ENCODE measurements around the gene GATM. TPM values are rescaled to one million over a fixed set of nuclear protein-coding genes. Genes with fewer than 3 reads are reported as not detected.

Gene GATM
- total RNA-seq, 3 donors from 2014 or later (not counting 1 experiment from before 2014, with no cell fraction given): 1.3 to 2.1 (median 2.0) TPM

GRCh38 chr15:45364271-45364670, 14.1 kb downstream of the GATM start:
- intact Hi-C loops (cut with micrococcal nuclease): no loop called here
- Histone ChIP-seq H3K27me3 (ENCODE audit: control insufficient read depth, insufficient read depth, low read length) (no peaks in the 10 kb centered on the region), H3K4me3 (ENCODE audit: low read length) (no peak overlapping the region), H3K36me3 (ENCODE audit: control insufficient read depth, insufficient read depth, low read length) (no peaks in the 10 kb centered on the region), H3K27ac (ENCODE audit: low read length) (no peak overlapping the region), H3K4me1 (ENCODE audit: control insufficient read depth, insufficient read depth, low read length) (no peaks in the 10 kb centered on the region), H3K9me3 (ENCODE audit: control insufficient read depth, insufficient read depth, low read length) (no peaks in the 10 kb centered on the region)
- Mint-ChIP-seq H3K9me3 (no peaks in the 10 kb centered on the region), H3K36me3 (no peaks in the 10 kb centered on the region), H3K4me3 (no peak overlapping the region), H3K27ac (no peak overlapping the region), H3K27me3 (ENCODE audit: low read depth in 2 of 2) (no peaks in the 10 kb centered on the region), H3K4me1 (no peaks in the 10 kb centered on the region)
- DNase-seq (no peak), ATAC-seq (no peak)
- TF ChIP-seq CTCF (IDR thresholded peaks at IDR 0.05): no peak
- 100% methylated on average over 1 of the region's 1 CpG for WGBS (ENCODE audit: insufficient coverage)

GRCh38 chr15:45363801-45364200, 14.5 kb downstream of the GATM start:
- WGBS (ENCODE audit: insufficient coverage): 85% methylated on average over 3 of the region's 3 CpGs
- H3K27ac Mint-ChIP-seq: no peak overlapping the region
- TF ChIP-seq CTCF (IDR thresholded peaks at IDR 0.05): no peak

GRCh38 chr15:45363334-45363733, 15.0 kb downstream of the GATM start:
- TF ChIP-seq CTCF (IDR thresholded peaks at IDR 0.05): no peak
- Histone ChIP-seq H3K36me3 (ENCODE audit: control insufficient read depth, insufficient read depth, low read length) (no peaks in the 10 kb centered on the region), H3K9me3 (ENCODE audit: control insufficient read depth, insufficient read depth, low read length) (no peaks in the 10 kb centered on the region), H3K27me3 (ENCODE audit: control insufficient read depth, insufficient read depth, low read length) (no peaks in the 10 kb centered on the region), H3K4me3 (ENCODE audit: low read length) (no peak overlapping the region), H3K27ac (ENCODE audit: low read length) (no peak overlapping the region), H3K4me1 (ENCODE audit: control insufficient read depth, insufficient read depth, low read length) (no peaks in the 10 kb centered on the region)
- Mint-ChIP-seq H3K4me3 (no peak overlapping the region), H3K9me3 (no peaks in the 10 kb centered on the region), H3K4me1 (no peaks in the 10 kb centered on the region), H3K36me3 (no peaks in the 10 kb centered on the region), H3K27ac (no peak overlapping the region), H3K27me3 (ENCODE audit: low read depth in 2 of 2) (no peaks in the 10 kb centered on the region)
- WGBS (ENCODE audit: insufficient coverage): 77% methylated on average over 4 of the region's 4 CpGs
- intact Hi-C loops (cut with micrococcal nuclease): no loop called here
- DNase-seq: no peak
- ATAC-seq: no peak

More at GRCh38 chr15:45363801-45364200, 14.5 kb downstream of the GATM start:
- Mint-ChIP-seq H3K27me3 (ENCODE audit: low read depth in 2 of 2) (no peaks in the 10 kb centered on the region), H3K4me3 (no peak overlapping the region), H3K4me1 (no peaks in the 10 kb centered on the region), H3K36me3 (no peaks in the 10 kb centered on the region), H3K9me3 (no peaks in the 10 kb centered on the region)
- no peak overlapping the region for H3K4me3 ChIP-seq (ENCODE audit: low read length)
- no peaks in the 10 kb centered on the region for H3K9me3 ChIP-seq (ENCODE audit: control insufficient read depth, insufficient read depth, low read length)
- H3K4me1 ChIP-seq (ENCODE audit: control insufficient read depth, insufficient read depth, low read length): no peaks in the 10 kb centered on the region
- intact Hi-C loops (cut with micrococcal nuclease): no loop called here
- no peaks in the 10 kb centered on the region for H3K27me3 ChIP-seq (ENCODE audit: control insufficient read depth, insufficient read depth, low read length)
- DNase-seq (no peak), ATAC-seq (no peak)
- no peak overlapping the region for H3K27ac ChIP-seq (ENCODE audit: low read length)
- H3K36me3 ChIP-seq (ENCODE audit: control insufficient read depth, insufficient read depth, low read length): no peaks in the 10 kb centered on the region

- H3K27me3 Mint-ChIP-seq (ENCODE audit: low read depth in 2 of 2): no peaks in the 10 kb centered on the region
- no peaks in the 10 kb centered on the region for H3K27me3 ChIP-seq (ENCODE audit: control insufficient read depth, insufficient read depth, low read length)
- TF ChIP-seq CTCF (IDR thresholded peaks at IDR 0.05): no peak
- intact Hi-C loops (cut with micrococcal nuclease): no loop called here
- ATAC-seq: no peak
- no peak overlapping the region for H3K27ac Mint-ChIP-seq
- H3K4me3 Mint-ChIP-seq: no peak overlapping the region
- H3K9me3 Mint-ChIP-seq: no peaks in the 10 kb centered on the region
- H3K4me3 ChIP-seq (ENCODE audit: low read length): no peak overlapping the region
- no peak overlapping the region for H3K27ac ChIP-seq (ENCODE audit: low read length)
- H3K4me1 ChIP-seq (ENCODE audit: control insufficient read depth, insufficient read depth, low read length): no peaks in the 10 kb centered on the region
- DNase-seq: no peak
- H3K9me3 ChIP-seq (ENCODE audit: control insufficient read depth, insufficient read depth, low read length): no peaks in the 10 kb centered on the region
- H3K36me3 ChIP-seq (ENCODE audit: control insufficient read depth, insufficient read depth, low read length): no peaks in the 10 kb centered on the region
- no peaks in the 10 kb centered on the region for H3K4me1 Mint-ChIP-seq
- no peaks in the 10 kb centered on the region for H3K36me3 Mint-ChIP-seq
These were observed 15.9 kb downstream of the GATM start for GRCh38 chr15:45362419-45362818.

Data from natural killer cell (primary cell).